ENCODE measurements around the gene CD300A. TPM values are rescaled to one million over a fixed set of nuclear protein-coding genes. Genes with fewer than 3 reads are reported as not detected.
A peak's percentile ranks its signal among the peaks of the same experiment; 100 is the strongest.

CD300A gene
- total and polyA plus RNA-seq, 12 donors = 0.38 to 13.1 (median 1.4) TPM

DNA sequence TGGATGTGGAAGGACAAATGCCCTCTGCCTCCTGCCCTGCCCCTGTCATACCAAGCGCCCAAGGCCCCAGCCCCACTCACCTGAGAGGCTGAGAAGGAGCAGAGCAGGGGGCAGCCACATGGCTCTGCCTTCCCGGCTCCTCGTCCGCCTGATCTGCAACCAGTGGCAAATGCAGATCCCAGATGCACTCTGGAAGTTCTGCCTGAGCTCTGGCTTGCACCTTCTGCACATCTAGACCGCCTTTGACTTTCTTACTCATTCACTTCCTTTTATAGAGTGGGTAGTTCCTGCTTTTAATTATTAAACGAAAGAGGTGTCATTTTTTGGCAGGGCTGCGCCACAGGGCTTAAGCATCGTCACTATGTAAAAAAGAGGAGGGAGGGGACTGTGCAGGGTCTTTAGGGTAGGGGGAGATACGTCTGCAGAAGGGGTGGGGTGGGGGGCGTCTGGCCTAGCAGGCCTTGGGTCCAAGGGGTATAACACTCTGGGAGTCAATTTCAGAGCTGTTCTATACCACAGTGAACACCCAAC, 64.9 kb downstream of the CD300A start, which contains the start of gene CD300LB:
CD300LB (minus strand) TSS at position 245 of the 531 bp plus-strand sequence; CDS start at position 120, 125 bp downstream.
- peaks cover 0 to 45% (median 0%) of the 10 kb centered on the region in 9 donors for H3K4me1 ChIP-seq
- no peaks in the 10 kb centered on the region for H3K36me3 ChIP-seq
- TF ChIP-seq, protein P1, sequence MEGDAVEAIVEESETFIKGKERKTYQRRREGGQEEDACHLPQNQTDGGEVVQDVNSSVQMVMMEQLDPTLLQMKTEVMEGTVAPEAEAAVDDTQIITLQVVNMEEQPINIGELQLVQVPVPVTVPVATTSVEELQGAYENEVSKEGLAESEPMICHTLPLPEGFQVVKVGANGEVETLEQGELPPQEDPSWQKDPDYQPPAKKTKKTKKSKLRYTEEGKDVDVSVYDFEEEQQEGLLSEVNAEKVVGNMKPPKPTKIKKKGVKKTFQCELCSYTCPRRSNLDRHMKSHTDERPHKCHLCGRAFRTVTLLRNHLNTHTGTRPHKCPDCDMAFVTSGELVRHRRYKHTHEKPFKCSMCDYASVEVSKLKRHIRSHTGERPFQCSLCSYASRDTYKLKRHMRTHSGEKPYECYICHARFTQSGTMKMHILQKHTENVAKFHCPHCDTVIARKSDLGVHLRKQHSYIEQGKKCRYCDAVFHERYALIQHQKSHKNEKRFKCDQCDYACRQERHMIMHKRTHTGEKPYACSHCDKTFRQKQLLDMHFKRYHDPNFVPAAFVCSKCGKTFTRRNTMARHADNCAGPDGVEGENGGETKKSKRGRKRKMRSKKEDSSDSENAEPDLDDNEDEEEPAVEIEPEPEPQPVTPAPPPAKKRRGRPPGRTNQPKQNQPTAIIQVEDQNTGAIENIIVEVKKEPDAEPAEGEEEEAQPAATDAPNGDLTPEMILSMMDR (IDR thresholded peaks at IDR 0.05) = no peak
- 67 to 73% methylated on average over 10 of the region's 10 CpGs for WGBS, 2 donors
- H3K27ac ChIP-seq = peak within 1 kb of the TSS in 1 of 10 donors; percentile 83
- peak within 1 kb of the TSS in 2 of 10 donors; percentile 17 to 44 for H3K4me3 ChIP-seq
- ATAC-seq (peak in 3 of 8 donors; percentile 25 to 31 (median 27)), DNase-seq (peak in 1 of 2 donors; percentile 3)
- intact Hi-C loops (cut with DNase I) = no loop called here
- H3K9me3 ChIP-seq = peaks cover 0 to 13% (median 0%) of the 10 kb centered on the region in 11 donors
- peaks cover 0 to 29% (median 2%) of the 10 kb centered on the region in 7 donors for H3K27me3 ChIP-seq

GRCh38 chr17:74532115-74532514, 65.7 kb downstream of the CD300A start:
- 74 to 79% methylated on average over 10 of the region's 10 CpGs for WGBS, 2 donors
- Histone ChIP-seq H3K27ac (peak overlapping the region in 3 of 10 donors; percentile 25 to 83 (median 26)), H3K36me3 (no peaks in the 10 kb centered on the region), H3K4me1 (peaks cover 0 to 38% (median 0%) of the 10 kb centered on the region in 9 donors), H3K27me3 (peaks cover 0 to 29% (median 2%) of the 10 kb centered on the region in 7 donors), H3K4me3 (peak overlapping the region in 2 of 10 donors; percentile 17 to 44), H3K9me3 (peaks cover 0 to 13% (median 0%) of the 10 kb centered on the region in 11 donors)
- ATAC-seq (peak; percentile 62 to 87 (median 80)), DNase-seq (peak in 1 of 2 donors; percentile 67)
- TF ChIP-seq, protein P1 (IDR thresholded peaks at IDR 0.05) = no peak
- intact Hi-C loops (cut with DNase I) = no loop called here

Other genes starting within 250 kb of the CD300A start
- under 1 TPM in 1 of 10 donors, not detected in 9; 0.16 TPM for gene DNAI2, start 192.4 kb upstream of the CD300A start, total RNA-seq
- gene DNAI2, start 192.4 kb upstream of the CD300A start, polyA plus RNA-seq = not detected
- 1 to 10 TPM in 2 of 10 donors, under 1 TPM in 8; 0.07 to 1.5 (median 0.26) TPM for gene KIF19, start 140.4 kb upstream of the CD300A start, total RNA-seq
- gene KIF19, start 140.4 kb upstream of the CD300A start, polyA plus RNA-seq = under 1 TPM; 0.29 to 0.41 TPM
- not detected for gene BTBD17, start 104.8 kb upstream of the CD300A start, total RNA-seq
- not detected for gene BTBD17, start 104.8 kb upstream of the CD300A start, polyA plus RNA-seq
- under 1 TPM in 1 of 10 donors, not detected in 9; 0.70 TPM for gene GPR142, start 99.1 kb upstream of the CD300A start, total RNA-seq
- not detected for gene GPR142, start 99.1 kb upstream of the CD300A start, polyA plus RNA-seq
- gene GPRC5C, start 34.5 kb upstream of the CD300A start, total RNA-seq = 10 to 100 TPM; 28.0 to 41.0 (median 32.5) TPM
- 10 to 100 TPM; 29.5 to 38.2 TPM for gene GPRC5C, start 34.5 kb upstream of the CD300A start, polyA plus RNA-seq
- gene CD300LB, start 64.8 kb downstream of the CD300A start, total RNA-seq = 1 to 10 TPM in 1 of 10 donors, under 1 TPM in 5, not detected in 4; 0.14 to 1.7 (median 0.26) TPM
- under 1 TPM in 1 of 2 donors, not detected in 1; 0.25 TPM for gene CD300LB, start 64.8 kb downstream of the CD300A start, polyA plus RNA-seq
- gene CD300C, start 79.5 kb downstream of the CD300A start, total RNA-seq = 1 to 10 TPM in 1 of 10 donors, under 1 TPM in 9; 0.21 to 3.2 (median 0.55) TPM
- under 1 TPM; 0.22 to 0.65 TPM for gene CD300C, start 79.5 kb downstream of the CD300A start, polyA plus RNA-seq
- gene CD300H, start 100.9 kb downstream of the CD300A start, total RNA-seq = under 1 TPM in 2 of 10 donors, not detected in 8; 0.49 to 0.97 TPM
- not detected for gene CD300H, start 100.9 kb downstream of the CD300A start, polyA plus RNA-seq
- not detected for gene CD300LD, start 125.6 kb downstream of the CD300A start, total RNA-seq
- gene CD300LD, start 125.6 kb downstream of the CD300A start, polyA plus RNA-seq = not detected
- gene CD300E, start 157.1 kb downstream of the CD300A start, total RNA-seq = 1 to 10 TPM in 1 of 10 donors, under 1 TPM in 9; 0.20 to 4.9 (median 0.35) TPM
- under 1 TPM; 0.07 to 0.91 TPM for gene CD300E, start 157.1 kb downstream of the CD300A start, polyA plus RNA-seq
- 1 to 10 TPM in 1 of 10 donors, under 1 TPM in 6, not detected in 3; 0.13 to 4.5 (median 0.34) TPM for gene CD300LF, start 246.3 kb downstream of the CD300A start, total RNA-seq
- under 1 TPM; 0.15 to 0.36 TPM for gene CD300LF, start 246.3 kb downstream of the CD300A start, polyA plus RNA-seq